GM12878 (cell line): ENCODE data around the gene GLRX2. TPM values are rescaled to one million over a fixed set of nuclear protein-coding genes. Genes with fewer than 3 reads are reported as not detected.
A peak's percentile ranks its signal among the peaks of the same experiment; 100 is the strongest.

Experiments
- BHLHE40 ChIP-seq, 2 experiments: fragments of 450-650 bp in 1 of 2; IDR thresholded peaks; 2 replicates each; pipeline ENCODE4 v1.6.1; 2011 to 2017; ENCODE audit warnings: low read depth in 2 of 2, borderline replicate concordance in 1 of 2, improper control_type of control experiment in 1 of 2, low read length in 1 of 2, mild to moderate bottlenecking in 1 of 2
- IKZF2 ChIP-seq, 2 experiments: fragments of 450-650 bp; IDR thresholded peaks; 2 replicates each; pipeline ENCODE4 v1.6.1; 2017; ENCODE audit warnings: mild to moderate bottlenecking in 2 of 2, moderate library complexity in 2 of 2
- MEF2A ChIP-seq: IDR thresholded peaks from 2 replicates; pipeline ENCODE4 v1.6.1; 2011; ENCODE audit warnings: low read depth, mild to moderate bottlenecking, low read length, moderate library complexity; ENCODE audit not compliant: insufficient read depth
- MXI1 ChIP-seq: fragments of 150-350 bp; IDR thresholded peaks from 2 replicates; pipeline ENCODE4 v1.6.1; 2011; ENCODE audit warnings: low read depth, mild to moderate bottlenecking, inconsistent platforms, low read length, improper control_type of control experiment
- PAX5 ChIP-seq: IDR thresholded peaks from 2 replicates; pipeline ENCODE4 v1.6.1; 2011; ENCODE audit warnings: low read depth, low read length, borderline replicate concordance
- RBBP5 ChIP-seq: fragments of 200-600 bp; sonication (generic); conservative IDR thresholded peaks from 2 replicates; pipeline ENCODE4 v1.6.1; 2016
- SMAD5 ChIP-seq: IDR thresholded peaks from 2 replicates; pipeline ENCODE4 v1.6.1; 2016; ENCODE audit warnings: antibody characterized with exemption, low read depth
- SPI1 ChIP-seq: IDR thresholded peaks from 2 replicates; pipeline ENCODE4 v1.6.1; 2011; ENCODE audit warnings: low read depth, mild to moderate bottlenecking, low read length, moderate library complexity, borderline replicate concordance; ENCODE audit not compliant: insufficient read depth
- ZNF622 ChIP-seq: fragments of 450-650 bp; IDR thresholded peaks from 2 replicates; pipeline ENCODE4 v1.6.1; 2017; ENCODE audit warnings: mild to moderate bottlenecking, inconsistent platforms
- polyA plus RNA-seq, 11 experiments: library from polyadenylated mRNA; depleted of rRNA in 4 of 11; unstranded in 6 of 11; stranded (reverse) in 5 of 11; fragments of >200 nt; fragmentation: Nextera tagmentation in 4 of 11; fragmentation: Illumina TruSeq in 1 of 11; extraction: Ambion mirVana in 4 of 11; extraction: Trizol in 1 of 11; gene quantifications; 1 replicate in 1 of 11; 2 replicates in 10 of 11; pipeline versions ENCODE4 v1.2.1 to v1.2.3, GENCODE V29; 2011 to 2016; ENCODE audit warnings: inconsistent platforms in 2 of 11, missing spikeins in 2 of 11, low read depth in 1 of 11
- total RNA-seq, 4 experiments: library from RNA; depleted of rRNA in 3 of 4; stranded (reverse); fragments of >200 nt in 3 of 4; fragmentation: Illumina TruSeq in 1 of 4; extraction: Trizol in 1 of 4; gene quantifications; 2 replicates each; pipeline versions ENCODE4 v1.2.1 to v1.2.3, GENCODE V29; 2013 to 2021
- TF ChIP-seq, protein P1 (sequence below): IDR thresholded peaks from 2 replicates; pipeline ENCODE4 v1.6.1; 2012; ENCODE audit warnings: low read depth, low read length, improper control_type of control experiment
- TF ChIP-seq, protein P2 (sequence below): IDR thresholded peaks from 2 replicates; pipeline ENCODE4 v1.6.1; 2011; ENCODE audit warnings: low read depth, low read length, improper control_type of control experiment, borderline replicate concordance

GLRX2 gene
- total and polyA plus RNA-seq, 10 of the 15 experiments (the other 5 are each of a cell fraction or from before 2014, with no cell fraction given): 5.5 to 67.6 (median 16.6) TPM

DNA sequence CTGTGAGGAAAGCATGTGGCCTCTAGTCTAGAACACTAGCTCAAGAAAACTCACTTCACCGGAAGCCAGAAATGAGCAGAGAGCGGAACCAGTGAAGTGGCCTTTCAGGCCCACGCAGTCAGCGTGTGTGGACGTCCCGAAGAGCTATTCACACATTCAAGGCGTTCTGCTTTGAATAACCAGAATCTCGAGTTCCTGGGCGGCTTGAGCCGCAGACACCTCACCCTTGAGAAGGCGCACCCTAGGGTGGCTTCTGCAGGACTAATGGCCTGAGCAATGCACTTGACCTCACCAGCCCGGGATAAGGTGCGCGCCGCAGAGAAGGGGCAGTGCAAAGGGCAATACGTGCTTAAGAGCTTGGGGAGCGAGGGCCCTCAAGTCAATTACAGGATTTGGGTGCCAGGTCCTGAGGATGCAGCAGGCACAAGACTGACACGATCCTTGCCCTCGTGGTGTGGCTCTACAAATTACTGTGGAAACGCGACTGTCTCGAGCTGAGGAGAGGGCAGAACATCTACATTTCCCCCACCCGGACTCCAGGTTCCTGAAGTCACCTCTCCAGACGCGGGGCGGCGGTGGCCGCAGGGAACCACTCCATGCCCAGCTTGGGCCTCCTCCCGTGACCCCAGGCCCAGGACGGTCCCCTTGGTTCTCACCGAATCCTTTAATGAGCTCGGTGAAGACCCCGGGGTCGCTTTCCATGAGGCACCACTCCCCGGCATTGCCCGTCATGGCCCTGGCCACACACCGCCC lies 46.5 kb downstream of the GLRX2 start (continued):
- TF ChIP-seq MEF2A (0 out of 2 replicates have a peak, but pooled peaks have one; percentile 33), PAX5 (peak; percentile 92), MXI1 (peak; percentile 79), ZNF622 (no peak), SMAD5 (peak; percentile 53; the same call in 1 of the 2 replicates), RBBP5 (no peak), BHLHE40 (IDR thresholded peaks at IDR 0.05; ENCODE audit: borderline replicate concordance in 1 of 2, low read depth in 2 of 2, low read length in 1 of 2) (peak in 1 of 2 experiments; percentile 45; a peak in 2 of 4 replicates), IKZF2 (IDR thresholded peaks at IDR 0.05) (peak in 1 of 2 experiments; percentile 10; a peak in 1 of 4 replicates), SPI1 (peak; percentile 51; the same call in 1 of the 2 replicates)
- TF ChIP-seq, protein P1, sequence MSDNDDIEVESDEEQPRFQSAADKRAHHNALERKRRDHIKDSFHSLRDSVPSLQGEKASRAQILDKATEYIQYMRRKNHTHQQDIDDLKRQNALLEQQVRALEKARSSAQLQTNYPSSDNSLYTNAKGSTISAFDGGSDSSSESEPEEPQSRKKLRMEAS: peak; percentile 62; the same call in 1 of the 2 replicates
- TF ChIP-seq, protein P2, sequence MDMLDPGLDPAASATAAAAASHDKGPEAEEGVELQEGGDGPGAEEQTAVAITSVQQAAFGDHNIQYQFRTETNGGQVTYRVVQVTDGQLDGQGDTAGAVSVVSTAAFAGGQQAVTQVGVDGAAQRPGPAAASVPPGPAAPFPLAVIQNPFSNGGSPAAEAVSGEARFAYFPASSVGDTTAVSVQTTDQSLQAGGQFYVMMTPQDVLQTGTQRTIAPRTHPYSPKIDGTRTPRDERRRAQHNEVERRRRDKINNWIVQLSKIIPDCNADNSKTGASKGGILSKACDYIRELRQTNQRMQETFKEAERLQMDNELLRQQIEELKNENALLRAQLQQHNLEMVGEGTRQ: no peak
